Measurements from ENCODE around the gene RALY.

DNA sequence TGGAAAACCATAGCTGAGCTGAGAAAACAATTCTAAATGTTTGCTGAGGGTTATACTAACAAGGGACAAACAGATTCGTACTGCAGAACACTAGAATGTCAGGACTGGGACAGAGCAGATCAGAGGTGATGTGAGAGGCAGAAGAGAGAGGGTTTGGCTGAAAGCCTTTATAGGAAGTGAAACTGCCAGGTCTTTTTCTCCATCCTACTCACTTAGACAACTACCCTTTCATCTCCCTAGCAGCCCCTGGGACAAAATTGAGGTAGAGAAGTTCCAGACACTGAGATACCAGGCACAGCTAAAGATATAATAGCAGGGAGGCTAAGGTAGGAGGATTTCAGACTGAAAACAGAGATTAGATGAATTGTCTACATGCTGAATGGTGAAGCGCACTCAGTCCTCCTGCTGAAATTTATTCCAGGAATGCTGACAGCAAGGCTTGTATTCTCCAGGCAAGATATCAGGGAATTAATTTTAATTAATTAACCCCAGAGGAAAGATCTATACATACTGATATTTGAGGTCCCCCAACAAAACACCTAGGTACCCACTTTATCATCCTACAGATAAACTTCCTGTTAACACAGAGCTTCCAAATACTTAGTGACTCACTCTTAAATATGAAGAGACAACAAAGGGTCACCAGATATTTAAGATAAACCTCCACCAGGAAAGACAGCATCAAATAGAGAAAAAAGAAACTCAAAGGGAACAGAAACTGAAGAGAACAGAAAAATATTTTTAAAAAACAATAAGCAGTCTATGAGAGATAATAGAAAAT, 130.9 kb downstream of the RALY start:
- TF ChIP-seq, protein P1, sequence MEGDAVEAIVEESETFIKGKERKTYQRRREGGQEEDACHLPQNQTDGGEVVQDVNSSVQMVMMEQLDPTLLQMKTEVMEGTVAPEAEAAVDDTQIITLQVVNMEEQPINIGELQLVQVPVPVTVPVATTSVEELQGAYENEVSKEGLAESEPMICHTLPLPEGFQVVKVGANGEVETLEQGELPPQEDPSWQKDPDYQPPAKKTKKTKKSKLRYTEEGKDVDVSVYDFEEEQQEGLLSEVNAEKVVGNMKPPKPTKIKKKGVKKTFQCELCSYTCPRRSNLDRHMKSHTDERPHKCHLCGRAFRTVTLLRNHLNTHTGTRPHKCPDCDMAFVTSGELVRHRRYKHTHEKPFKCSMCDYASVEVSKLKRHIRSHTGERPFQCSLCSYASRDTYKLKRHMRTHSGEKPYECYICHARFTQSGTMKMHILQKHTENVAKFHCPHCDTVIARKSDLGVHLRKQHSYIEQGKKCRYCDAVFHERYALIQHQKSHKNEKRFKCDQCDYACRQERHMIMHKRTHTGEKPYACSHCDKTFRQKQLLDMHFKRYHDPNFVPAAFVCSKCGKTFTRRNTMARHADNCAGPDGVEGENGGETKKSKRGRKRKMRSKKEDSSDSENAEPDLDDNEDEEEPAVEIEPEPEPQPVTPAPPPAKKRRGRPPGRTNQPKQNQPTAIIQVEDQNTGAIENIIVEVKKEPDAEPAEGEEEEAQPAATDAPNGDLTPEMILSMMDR (conservative IDR thresholded peaks at IDR 0.05; ENCODE audit: low read depth, low read length) = no peak
- no peak for TF ChIP-seq EZH2 (IDR thresholded peaks at IDR 0.05; ENCODE audit: borderline replicate concordance, low read depth, low read length, poor library complexity, severe bottlenecking)
